Retinal pigment epithelial cell (primary cell): ENCODE data around the gene RAB31.
A peak's percentile ranks its signal among the peaks of the same experiment; 100 is the strongest.

ENCODE experiments used
- DNase-seq: peaks from one replicate; pipeline ENCODE4 v3.0.0-alpha.2; 2010; ENCODE audit warnings: low read depth
- H3K4me3 ChIP-seq: 2 replicates; pipeline ENCODE4 v1.5.1; 2011; ENCODE audit warnings: mild to moderate bottlenecking, low read length, control low read depth, moderate library complexity
- CTCF ChIP-seq: conservative IDR thresholded peaks from 2 replicates; pipeline ENCODE4 v1.5.1; 2011; ENCODE audit warnings: low read depth, low read length, control low read depth, inconsistent platforms

Gene RAB31

DNA sequence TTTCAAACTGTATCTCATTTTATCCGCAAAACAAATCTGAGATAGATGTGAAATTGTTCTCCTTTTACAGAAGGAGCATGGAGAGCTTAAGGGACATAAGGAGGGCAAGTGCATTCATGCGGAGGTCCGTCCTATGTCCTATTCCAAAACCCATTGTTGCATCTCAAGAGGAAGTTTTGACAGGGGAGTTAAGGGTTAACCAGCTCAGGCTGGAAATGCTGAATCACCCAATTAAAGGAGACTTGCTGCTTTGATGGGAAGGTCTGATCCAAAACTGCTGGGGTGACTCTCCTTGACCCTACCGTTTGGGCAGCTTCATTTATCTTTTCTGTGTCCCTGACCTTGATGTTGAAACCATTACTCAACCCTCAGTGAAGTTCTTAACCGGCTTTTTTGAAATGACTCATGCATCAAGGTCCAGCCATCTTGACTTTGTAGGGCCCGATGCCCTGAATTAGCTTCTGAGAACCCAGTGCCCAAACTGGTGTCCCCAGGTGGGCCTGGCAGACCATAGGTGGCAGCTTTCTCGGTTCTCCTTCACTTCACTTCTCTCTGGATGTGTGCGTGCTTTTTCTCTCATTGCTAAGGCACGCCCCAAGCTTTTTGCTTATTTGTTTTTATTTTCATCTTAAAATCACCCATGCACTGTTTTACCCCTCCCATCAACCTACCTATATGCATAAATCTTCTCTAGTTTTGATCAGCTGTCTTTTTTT lies 161.8 kb downstream of the RAB31 start:
- peak; percentile 12 for DNase-seq
- no peak overlapping the region for H3K4me3 ChIP-seq
- TF ChIP-seq CTCF = no peak

- TF ChIP-seq CTCF = no peak
- no peak overlapping the region for H3K4me3 ChIP-seq
- no peak for DNase-seq
Measured at GRCh38 chr18:9870431-9871008, 162.4 kb downstream of the RAB31 start.

GRCh38 chr18:9871244-9871746 lies 163.2 kb downstream of the RAB31 start:
- no peak for DNase-seq
- no peak overlapping the region for H3K4me3 ChIP-seq
- TF ChIP-seq CTCF = no peak

DNA sequence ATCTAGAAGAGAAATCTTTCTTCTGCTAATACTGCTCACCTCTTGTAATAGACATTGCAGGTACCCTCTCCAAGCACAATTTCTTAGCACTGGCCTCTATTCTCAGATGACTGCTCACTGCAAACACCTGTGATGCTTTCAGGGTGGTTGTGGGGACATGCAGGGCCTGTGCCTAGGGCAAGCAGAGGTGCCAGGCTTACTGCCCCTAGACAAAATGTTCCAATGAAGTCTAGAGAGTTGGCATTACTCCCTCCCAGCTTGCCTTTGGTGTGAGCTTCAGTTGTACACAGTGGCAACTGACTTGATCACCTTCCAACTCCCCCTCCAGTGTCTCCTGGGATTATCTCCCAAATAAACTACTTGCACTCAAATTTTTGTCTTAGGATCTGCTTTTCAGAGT lies 164.7 kb downstream of the RAB31 start:
- DNase-seq = no peak
- H3K4me3 ChIP-seq = no peak overlapping the region
- no peak for TF ChIP-seq CTCF

GRCh38 chr18:9874728-9875127 lies 166.6 kb downstream of the RAB31 start:
- no peak for TF ChIP-seq CTCF
- H3K4me3 ChIP-seq = no peak overlapping the region
- DNase-seq = no peak

GRCh38 chr18:9876212-9876866 lies 168.2 kb downstream of the RAB31 start:
- no peak for TF ChIP-seq CTCF
- no peak for DNase-seq
- peak overlapping the region; percentile 32 for H3K4me3 ChIP-seq
